ENCODE results near the gene GHRH. TPM values are rescaled to one million over a fixed set of nuclear protein-coding genes. Genes with fewer than 3 reads are reported as not detected.

The GHRH gene
- polyA plus RNA-seq, 3 donors = not detected

DNA sequence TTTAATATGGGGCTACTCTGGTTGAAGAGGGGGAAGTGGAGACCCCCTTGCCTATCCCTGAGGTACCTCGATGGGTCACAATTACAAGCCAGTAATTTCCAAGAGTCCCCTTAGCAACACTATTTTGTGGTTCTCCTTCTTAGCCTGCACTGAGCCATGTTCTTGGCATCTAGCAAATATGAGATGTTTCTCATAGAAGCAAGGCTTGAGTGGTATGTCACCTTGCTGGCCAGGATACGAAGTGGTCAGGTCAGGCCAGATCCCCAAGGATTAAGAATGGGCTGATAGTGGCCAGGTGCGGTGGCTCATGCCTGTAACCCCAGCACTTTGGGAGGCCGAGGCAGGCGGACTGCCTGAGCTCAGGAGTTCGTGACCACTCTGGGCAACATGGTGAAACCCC, 2.1 kb upstream of the GHRH start:
- no peak for DNase-seq

DNA sequence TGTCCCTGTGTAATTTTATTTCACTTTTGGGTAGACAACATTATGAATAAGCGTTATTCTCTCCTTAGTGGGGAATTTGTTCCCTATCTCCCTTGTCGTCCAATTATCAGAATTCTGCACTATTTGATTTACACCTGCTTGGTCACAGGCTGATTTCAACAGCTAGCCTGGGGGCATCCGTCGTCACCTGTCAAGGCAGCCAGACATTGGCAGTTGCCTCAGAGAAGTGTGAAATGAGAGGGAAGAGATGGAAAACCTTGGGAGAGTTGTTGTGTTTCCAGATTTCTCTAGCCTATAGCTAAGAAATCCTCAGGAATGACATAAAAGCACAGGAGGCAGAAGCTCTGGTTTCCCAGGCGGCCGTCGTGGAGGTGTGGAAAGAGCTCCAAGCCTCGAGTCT, 891 bp upstream of the GHRH start:
- no peak for DNase-seq

DNA sequence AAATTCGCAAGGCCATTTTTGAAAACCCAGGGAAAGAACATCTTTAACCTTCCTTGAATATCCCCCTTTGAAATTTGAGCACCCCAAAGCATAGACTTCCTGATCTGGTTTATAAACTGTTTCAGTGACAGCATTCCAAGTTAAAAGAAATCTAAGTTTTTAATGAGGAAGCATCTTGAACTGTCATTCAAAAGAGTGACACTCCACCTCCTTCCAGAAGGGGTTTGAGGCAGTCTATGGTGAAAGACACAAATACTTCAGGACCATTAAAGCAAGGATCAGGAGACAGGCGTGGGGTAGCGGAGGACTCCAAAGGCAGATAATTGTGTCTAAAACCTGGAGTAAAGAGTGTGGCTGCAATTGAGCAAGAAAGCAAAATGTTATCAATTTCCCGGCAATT, 691 bp downstream of the GHRH start:
- no peak for DNase-seq

DNA sequence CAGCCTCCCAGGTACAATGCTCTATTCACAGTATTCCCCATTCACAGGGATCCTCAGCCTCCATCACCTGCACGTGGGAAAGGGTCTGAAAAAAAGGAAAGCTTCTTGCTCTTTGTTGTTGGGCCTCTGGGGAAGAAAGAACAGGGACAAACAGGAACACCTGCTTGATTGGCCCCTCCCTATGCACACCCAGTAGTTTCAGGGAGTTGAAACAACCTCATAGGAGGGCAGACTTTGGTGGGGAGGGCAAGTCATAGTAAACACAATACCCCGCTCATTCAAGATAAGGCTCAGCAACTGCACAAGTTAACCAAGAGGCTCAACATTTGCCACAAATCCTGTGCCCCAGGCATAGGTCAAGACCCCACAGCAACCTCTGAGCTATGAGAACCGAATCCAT, 1.7 kb downstream of the GHRH start:
- DNase-seq = no peak

DNA sequence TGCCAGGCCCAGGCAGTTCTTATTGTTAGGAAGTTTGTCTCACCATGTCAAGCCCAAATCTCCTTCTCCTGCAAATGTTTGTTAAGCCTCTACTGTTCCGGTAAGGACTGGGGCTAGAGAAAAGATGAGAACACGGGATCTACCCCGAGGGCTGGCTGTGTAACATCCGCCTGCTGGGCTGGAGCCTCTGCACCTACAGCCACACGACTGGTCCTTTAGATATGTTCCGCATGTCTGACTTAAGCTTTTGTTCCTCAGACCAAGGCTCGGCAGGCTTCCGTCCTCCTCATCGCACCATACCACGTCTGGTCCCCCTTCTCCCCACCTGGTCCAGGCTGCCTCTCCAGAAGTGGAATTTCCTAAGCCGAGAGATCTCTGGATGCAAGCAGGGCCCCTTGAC, 2.6 kb downstream of the GHRH start:
- no peak for DNase-seq

DNA sequence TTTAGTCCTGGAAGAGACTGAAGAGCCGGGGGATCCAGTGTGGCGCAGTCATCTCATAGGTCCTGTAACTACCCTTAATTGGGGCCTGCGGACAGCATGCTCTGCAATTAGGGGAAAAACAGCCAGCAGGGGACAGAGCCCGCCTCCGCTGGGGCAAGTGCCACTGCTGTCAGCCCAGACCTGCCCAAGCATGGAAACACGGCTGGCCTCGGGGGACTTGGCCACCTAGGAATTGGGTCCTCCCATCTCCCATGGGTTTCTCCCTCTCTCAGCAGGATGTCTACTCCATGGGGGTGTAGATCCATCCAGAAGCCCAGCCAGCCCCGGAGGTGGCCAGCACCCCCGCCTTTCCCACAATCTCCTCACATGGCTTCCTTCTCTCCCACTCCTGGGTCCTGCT, 3.6 kb downstream of the GHRH start:
- no peak for DNase-seq

DNA sequence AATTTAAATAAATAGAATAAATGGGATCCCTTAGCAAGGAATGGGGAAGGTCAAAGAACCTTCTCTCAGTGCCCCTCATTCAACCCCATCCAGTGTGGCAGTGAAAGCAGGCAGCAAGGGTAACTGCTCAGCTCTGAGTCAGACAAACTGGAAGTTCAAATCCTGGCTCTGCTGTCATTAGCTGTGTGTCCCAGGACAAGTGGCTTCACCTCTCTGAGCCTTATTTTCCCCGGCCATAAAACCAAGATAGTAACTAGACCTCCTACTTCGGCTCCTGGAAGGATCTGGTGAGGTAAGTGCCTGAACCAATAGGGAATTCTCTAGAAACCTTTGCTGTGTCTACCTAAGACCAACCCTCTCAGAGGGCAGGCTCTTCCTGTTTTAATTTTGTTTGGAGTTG, 4.1 kb downstream of the GHRH start:
- DNase-seq = no peak

DNA sequence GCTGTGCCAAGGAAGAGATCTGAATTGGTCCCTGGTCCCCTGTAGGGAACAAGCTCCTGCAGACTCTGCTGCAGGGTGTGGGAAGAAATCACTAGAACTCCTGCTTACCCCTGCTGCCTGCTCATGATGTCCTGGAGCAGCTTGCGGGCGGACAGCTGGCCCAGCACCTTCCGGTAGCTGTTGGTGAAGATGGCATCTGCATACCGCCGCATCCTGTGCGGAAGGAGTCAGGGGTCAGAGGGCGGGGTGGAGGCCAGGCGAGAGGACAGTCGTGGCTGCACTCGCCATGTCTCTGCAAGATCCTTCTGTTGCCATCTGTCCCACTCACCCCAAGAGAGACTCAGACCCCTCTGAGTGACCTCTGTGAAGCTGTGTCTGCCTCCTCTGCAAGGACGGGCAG, 5.3 kb downstream of the GHRH start:
- DNase-seq = no peak

DNA sequence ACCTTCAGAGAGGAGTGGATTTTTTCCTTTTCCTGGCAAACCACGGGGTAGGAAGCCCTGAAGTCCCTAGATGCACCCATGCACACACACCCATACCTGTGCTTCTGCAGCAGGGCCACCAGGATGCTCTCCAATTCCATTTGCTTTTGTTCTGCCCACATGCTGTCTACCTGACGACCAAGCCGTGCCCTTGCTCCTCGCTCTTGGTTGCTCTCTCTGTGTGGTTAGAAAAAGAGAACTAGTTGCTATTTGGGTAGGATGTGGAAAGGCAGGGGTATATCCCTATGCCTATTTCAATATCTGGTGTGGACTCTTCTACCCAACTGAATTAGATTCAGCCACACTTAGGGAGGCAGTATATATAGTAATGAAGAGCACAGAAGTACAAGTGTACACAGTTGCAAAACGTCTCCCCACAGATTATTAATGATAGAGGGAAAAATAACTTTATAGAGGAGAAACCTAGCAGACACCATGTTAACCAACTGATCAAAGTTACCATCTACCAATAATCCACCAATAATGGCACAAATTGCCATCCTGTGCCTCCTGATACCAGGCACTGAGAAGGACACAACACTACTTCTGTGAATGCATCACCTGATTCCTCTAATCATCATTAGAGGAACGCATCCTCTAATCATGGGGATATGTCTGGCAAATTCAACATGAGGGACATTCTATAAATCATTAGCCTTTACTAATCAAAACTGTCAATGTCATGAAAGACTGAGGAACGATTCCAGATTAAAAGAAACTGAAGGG, 7.3 kb downstream of the GHRH start:
- no peak for DNase-seq

DNA sequence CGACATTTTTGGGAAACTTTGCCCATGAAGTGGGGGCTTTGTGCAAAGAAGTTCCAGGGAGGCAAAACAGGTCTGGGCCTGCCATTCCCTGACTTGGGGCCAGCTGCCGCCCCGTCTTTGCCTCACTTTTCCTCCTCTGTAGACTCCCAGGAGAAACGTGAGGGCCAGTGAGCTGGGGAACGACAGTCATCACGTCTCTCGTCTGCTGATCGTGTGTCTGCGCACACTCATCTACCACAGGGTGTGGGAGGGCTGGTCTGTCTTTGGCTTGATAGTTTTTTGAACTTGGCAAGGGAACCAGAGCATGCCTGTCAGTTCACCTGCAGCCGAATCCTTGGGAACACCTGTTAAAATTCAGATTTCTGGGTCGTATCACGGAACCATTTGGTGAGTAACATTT, 8.5 kb downstream of the GHRH start:
- DNase-seq = no peak

DNA sequence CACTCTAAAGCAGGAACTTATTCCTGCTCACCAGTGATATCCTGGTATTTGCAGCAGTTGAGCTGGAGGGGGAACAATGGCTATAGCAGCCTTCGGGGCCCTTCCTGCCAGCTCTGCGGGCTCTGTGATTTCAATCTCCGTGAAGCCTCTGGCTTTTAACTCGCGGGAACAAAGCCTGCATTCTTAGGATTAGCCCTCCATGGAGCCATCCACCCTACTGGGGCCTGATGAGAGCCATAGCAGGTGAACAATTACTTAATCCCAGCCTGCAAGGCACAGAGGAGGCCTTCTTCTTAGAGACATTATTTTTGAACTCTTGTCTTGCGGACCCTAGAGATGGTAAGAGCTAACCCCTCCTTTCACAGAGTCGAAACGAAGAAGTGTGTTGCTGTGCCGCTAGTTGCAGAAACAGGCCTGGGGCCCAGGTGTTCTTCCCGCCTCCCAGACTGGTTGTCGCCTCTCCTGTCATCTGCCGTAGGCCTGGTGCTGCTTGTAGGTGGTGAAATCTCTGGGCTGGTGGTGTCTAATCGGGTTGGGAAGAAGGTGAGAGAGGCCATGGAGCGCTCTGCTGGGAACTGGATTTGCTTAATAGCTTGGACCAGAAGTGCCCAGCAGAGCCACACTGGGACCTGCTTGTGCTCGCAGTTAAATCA, 9.7 kb downstream of the GHRH start:
- no peak for DNase-seq

DNA sequence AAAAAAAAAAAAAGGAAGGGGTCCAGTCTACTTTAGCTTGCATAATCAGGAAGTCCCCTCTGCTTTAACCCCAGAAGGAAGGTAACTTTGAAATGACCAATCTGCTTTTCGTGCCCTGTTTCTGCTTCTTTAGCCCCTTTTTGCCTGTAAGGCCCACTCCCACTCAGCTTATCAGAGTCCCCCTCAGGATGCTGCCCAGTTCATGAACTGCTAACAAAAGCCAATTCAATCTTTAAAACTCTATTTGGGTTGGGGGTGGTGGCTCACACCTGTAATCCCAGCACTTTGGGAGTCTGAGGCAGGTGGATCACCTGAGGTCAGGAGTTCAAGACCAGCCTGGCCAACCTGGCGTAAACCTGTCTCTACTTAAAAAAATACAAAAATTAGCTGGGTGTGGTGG, 12.3 kb downstream of the GHRH start:
- no peak for DNase-seq

DNA sequence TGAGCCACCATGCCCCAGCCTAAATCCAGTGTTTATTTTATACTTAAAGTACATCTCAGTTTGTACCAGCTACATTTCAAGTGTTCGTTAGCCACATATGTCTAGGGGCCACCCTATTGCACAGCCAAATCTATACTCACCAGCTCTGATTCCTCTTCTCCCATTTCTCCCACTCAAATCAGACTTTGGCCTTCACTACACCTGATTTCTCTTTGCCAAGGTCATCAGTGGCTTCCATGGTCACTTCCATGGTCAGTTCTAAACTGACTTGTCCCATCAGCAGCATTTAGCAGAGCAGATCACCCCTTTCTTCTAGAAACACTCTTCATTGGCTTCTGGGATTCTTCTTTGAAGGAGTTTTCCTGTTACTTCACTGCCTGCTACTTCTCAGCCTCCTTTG, 14.1 kb downstream of the GHRH start:
- no peak for DNase-seq

DNA sequence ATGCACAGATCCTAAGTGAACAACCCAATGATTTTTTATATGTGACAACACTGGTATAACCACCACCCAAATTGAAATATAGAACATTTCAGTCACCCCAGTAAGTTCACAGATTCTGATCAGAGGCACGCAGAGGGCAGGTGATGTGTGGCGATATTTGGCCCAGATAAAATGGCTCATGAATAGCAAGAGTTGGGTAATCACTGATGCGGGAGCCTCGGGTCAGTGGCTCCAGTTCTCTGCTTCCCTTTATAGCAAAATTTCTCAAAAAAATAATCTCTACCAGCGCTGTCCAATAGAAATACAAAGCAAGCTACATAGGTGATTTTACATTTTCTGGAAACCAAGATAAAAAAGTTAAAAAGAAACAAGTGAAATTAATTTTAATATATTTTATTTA, 14.9 kb downstream of the GHRH start:
- no peak for DNase-seq

DNA sequence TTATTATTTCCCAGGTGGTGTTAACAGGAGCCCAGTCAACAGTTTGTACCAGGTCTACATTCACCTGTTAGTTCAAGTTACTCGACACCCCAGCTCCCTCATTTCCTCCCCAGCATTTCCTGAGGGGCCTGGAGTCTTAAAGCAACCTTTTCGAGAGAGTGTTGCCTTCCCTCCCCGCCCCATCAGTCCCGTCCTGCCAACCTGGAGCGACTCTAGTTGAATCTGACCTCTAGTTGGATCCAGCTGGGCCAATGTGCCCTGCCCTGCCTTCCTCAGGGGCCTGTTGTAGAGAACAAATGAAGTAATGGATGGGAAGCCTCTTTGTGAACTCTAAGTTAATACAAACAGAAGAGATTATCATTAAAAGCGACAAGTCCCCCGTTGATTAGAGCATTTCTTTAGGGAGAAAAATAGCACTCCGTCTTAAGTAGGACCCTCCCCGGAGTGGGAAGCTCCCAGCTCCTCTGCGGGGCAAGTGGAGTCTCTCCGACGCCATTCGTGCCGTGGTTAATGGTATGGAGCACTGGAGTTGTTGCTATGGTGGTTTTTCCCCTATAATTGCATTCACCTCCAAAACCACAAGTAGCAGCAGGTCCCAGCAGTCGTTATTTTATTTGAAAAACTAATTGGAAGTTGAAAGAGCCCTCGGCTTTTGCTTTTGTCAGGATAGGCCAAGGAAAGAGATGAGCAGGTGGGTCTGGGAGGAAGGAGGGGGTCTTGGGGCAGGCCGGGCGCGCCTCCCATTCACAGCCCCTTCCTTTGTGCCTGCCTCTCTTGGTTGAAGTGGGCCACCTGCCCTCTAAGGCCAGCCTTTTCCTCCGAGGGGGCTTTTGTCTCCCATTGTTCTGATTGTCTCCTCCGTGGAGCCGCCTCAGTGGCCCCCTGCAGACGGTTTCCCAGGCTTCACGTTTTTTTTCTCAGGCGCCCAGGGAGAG, 16.1 kb downstream of the GHRH start:
- no peak for DNase-seq

DNA sequence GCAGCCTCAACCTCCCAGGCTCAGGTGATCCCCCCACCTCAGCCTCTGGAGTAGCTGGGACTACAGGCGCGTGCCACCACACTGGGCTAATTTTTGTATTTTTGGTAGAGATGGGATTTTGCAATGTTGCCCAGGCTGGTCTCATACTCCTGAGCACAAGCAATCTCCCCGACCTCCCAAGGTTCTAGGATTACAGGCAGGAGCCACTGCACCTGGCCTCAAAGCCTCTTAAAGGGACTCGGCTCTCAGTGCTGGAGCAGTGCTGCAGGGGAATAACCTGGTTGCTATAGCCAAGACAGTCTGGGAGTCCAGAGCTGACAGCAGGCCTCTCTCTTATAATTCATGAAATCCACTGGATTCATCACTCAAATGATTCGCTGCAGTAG, 17.0 kb downstream of the GHRH start:
- DNase-seq = no peak

DNA sequence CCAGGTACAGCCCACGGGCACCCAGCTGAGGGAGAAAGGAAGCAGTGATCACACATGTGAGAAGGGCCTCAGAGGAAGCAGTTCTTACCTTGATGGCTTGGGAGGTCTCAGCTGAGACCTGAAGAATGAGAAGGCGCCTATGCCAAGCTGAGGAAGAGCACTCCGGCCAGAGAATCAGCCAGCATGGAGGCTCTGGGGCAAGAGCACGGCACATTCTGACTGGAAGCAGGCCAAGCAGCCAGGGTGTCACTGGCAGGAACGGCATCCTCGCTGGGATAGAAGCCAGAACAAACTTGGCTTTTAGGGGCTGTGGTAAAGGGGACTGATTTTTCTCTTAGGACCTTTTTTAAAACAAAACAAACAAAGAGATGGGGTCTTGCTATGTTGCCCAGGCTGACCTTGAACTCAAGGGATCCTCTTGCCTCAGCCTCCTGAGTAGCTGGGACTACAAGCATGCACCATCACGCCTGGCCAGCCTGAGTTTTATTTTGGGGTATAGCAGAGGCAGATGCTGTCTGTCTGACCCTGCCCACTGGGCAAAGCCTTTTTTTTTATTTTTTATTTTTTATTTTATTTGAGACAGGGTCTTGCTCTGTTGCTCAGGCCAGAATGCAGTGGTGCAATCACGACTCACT, 17.6 kb downstream of the GHRH start:
- no peak for DNase-seq

DNA sequence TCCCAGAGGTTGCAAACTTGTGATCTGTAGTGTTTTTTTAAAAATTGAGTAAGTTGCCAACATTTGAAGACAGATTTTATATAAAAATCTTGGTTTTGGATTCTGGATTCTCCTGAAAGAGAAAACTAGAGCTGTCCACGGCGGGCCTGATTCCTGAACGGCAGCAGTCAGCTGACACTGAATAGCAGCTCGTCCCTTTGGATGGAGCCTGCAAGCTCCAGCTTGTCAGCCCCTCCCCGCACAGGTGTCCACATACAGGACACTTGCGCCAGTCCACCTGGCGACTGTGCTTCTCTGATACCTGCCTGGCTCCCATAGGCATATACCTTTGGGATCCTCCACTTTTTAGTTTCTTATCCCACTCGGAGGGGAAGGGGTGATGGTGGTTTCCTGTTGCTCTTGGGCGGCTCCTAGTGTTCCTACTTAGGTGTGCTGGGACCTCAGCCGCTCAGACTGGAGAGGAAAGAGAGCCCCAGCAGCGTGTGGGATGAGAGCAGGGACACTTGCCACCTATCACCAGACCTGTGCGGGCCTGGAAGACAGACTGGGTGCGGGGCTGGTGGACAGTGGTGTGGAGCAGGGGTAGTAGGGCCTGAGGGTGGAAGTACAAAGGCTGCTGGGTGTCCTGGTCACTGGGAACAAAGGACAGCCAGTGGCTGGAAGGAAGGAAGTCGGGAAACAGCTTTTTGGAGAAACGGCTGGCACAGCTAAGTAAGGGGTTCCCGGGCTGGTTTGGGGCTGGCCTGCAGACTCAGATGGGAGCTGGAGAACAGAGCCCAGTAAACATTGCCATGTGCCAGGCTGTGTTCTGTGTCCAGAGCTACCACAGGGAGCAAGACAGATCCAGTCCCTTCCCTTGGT, 18.3 kb downstream of the GHRH start:
- DNase-seq = no peak

DNA sequence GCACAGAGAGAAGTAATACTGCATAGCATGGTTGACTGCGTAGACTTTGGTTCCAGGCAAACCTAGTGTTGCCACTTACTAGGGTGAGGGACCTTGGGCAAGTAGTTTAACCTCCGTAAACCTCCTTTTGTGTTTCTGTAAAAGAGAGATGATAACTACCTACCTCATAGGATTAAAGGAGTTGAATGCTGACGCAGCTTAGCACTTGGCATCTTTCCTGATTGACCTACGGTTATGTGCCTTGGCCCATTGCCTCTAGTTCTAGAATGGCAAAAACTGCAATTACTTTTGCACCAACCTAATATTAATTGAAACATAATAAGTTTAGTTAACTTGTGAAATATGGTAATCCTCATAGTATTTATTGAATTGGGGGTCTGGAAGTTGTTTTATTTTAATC, 19.1 kb downstream of the GHRH start:
- DNase-seq = no peak

DNA sequence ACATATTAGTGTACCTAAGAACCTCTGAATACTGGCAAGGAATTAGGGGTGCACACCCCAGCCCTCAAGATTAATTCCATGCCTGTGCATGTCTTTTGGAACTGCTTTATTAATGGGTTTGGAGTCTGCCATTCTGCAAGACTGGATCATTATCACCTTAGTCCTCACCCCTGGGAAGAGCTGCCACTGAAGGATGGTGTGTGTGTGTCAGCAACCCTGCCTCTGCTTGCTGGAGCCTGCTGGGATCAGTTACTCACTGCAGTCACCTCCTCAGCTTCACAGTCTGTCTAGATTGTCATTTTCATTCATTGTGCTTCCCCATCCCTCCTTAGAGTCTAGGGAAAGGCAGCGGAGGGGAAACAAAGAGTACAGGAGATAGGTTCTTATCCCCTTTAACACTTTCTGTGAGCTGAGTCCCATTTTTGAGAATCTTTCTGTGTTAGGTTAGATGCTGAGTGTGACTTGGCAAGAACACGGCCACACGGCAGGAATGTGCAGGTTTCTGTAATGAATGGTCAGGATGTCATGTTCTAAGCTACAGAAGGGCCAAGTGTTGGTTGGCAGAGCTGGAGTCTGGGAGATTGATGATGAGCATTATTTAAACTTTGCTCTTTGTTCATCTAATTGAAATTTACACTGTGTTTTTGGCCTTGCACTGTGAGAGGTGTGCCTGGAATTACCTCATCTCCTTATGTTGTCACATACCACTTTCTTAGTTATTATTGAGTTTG, 21.1 kb downstream of the GHRH start:
- DNase-seq = no peak

Measured in renal pelvis (tissue), 4 donors.